LoVo (cell line): ENCODE measurements around the gene ELP5.

Experiments used
- DNase-seq: peaks from one replicate; pipeline ENCODE4 v3.0.0-alpha.2; 2016; ENCODE audit warnings: low spot score

Gene ELP5

GRCh38 chr17:7285679-7286078 lies 33.7 kb downstream of the ELP5 start:
- no peak for DNase-seq

GRCh38 chr17:7289256-7290032 lies 37.4 kb downstream of the ELP5 start:
- no peak for DNase-seq

DNA sequence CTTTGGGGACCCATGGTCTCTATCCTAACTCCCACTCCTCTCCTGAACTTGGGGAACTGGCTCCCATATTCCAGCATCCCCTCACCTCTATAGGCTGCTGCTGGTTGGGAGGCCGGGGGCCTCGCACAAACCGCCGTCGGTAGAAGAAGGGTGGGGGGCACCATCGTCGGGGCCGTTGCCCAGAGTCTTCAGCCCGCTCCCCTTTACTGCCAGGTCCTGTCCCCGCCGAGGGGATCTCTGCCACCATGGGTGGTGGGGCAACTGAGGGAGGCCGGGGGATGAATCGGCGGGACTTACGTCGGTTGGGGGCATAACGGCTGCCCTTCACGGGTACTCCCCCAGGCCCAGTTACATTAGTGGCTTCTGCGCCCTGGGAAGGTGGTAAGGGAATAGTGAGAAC lies 38.2 kb downstream of the ELP5 start:
- DNase-seq: no peak

DNA sequence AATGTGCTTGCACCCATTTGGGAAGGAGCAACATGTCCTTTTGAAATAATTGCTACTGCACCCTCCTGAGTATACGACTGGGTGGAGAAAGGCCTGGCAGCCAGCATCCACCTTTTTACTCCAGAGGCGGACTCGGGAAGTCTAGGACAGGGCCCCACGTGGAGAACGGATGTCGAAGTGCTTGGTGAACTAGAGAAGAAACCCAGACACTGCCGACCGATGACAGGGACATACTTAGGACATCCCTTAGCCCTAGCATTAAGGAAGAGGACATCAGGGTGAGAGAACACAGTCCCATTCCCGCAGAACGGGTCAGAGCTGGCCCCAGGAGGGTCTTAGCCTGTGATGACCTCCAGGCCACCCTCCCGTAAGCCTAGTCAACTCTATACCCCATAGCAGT lies 38.7 kb downstream of the ELP5 start:
- DNase-seq: no peak

GRCh38 chr17:7292194-7292593 lies 40.2 kb downstream of the ELP5 start:
- no peak for DNase-seq

DNA sequence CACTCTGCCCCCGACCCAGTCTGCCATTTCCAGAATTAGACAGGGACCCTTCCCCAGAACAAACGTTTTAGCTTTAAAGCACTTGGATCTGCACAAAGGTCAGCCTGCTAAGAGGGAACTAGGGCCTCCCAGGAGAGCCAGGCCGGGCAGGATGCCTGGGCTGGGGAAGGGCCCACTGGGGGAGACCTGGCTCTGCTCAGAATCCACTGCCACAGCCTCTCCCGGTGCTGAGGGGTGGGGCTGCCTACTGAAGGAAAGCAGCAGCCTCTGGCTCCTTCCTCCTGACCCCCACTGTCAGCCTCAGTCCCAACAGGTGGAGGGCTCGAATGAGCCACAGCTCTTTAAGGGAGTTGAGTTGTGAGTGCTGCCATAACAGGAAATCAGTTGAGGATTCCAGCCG lies 40.7 kb downstream of the ELP5 start:
- no peak for DNase-seq

GRCh38 chr17:7293159-7293558 lies 41.1 kb downstream of the ELP5 start:
- no peak for DNase-seq

DNA sequence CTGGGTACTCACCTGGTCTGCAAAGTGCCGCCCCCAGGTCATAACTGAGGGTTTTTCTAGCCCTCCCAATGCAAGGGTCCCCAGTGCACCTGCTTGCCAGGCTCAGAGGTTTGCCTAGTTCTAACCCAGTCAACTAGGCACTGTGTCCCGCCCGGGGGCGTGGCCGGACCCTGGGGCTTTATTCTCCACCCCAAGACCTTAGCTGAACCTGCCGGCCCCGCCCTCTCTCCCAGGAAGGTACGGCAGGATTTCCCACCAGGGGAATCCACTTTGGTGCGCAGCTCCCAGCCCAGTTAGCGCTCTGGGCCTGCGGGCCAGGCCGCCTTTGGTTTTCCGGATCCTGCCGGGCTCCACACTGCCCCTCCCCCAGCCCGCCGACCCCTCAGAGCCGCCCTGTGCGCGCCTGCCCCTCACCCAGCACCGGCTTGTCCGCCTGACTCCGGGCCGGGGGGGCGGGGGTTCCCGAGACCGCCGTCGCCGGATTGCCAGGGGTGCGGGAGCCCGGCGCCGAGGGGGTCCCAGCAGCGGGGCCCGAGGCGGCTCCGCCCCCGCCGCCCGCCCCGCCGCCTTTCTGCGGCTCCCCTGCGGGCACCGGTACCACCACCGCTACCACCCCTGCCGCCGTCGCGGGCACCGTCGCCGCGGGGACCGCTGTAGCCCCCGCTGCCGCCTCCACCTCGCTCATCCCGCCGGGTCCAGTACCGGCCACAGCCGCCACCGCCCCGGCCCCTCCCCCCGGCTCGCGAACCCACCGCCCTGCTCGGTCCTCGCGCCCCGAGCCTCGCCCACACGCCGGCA lies 42.0 kb downstream of the ELP5 start:
- peak; percentile 50 for DNase-seq

DNA sequence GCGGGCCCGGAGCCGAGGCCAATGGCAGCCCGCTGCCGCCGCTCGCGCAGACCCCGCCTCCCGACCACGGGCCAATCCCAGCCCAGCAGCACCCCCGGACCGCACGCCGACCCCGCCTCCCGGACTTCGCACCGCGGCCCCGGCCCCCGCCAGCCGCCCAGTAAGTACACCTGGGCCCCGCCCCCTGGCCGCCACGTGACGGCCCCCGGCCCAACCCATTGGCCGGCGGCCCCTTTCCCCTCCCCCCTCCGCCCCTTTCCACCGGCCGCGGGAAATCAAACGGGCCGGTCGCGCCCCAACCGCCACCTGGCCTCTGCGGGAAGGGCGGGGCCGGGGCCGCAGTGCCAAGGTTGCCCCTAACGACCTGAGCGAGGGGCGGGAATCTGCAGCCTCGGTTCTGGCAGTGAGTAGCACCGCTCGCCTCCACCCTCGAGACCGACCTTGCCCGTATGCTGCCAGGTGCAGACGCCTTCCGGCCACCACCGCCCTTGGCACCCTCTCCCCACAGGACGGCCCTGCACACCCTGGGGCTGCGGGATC lies 42.7 kb downstream of the ELP5 start, which contains the start of gene YBX2:
YBX2 (minus strand) TSS at position 26 of the 540 bp plus-strand sequence. CDS start 139 bp downstream, outside the sequence.
- DNase-seq: peak; percentile 86

DNA sequence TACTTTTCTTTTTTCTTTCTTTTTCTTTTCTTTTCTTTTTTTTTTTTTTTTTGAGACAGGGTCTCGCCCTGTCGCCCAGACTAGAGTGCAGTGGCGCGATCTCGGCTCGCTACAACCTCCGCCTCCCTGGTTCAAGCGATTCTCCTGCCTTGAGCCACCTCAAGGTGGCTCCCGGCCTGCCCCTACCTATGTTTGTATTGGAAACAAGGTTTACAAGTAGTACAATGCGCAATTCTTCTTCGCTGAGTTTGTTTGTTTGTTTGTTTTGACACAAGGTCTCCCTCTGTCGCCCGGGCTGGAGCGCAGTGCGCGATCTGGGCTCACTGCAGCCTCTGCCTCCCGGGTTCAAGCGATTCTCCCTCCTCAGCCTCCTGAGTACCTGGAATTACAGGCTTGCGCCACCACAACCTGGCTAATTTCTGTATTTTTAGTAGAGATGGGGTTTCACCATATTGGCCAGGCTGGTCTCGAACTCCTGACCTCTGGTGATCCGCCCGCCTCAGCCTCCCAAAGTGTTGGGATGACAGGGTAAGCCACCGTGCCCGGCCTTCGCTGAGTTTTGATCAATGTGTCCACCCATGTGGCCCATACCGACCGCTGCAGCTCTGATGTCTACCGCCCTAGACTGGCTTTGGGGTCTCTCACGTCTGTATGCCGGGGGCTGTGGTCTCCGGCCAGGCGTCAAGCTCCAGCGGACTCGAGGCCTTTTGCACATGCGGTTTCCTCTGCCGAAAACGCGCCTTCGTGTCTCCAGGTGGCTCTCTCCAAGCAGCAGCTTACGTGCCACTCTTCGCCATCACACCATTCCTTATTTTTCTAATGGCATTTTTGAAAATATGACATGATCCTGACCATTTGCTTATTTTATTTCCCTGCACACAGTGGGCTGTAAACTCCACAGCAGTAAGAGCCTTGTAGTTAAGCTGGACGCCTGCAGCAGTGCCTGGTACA lies 43.5 kb downstream of the ELP5 start:
- no peak for DNase-seq

DNA sequence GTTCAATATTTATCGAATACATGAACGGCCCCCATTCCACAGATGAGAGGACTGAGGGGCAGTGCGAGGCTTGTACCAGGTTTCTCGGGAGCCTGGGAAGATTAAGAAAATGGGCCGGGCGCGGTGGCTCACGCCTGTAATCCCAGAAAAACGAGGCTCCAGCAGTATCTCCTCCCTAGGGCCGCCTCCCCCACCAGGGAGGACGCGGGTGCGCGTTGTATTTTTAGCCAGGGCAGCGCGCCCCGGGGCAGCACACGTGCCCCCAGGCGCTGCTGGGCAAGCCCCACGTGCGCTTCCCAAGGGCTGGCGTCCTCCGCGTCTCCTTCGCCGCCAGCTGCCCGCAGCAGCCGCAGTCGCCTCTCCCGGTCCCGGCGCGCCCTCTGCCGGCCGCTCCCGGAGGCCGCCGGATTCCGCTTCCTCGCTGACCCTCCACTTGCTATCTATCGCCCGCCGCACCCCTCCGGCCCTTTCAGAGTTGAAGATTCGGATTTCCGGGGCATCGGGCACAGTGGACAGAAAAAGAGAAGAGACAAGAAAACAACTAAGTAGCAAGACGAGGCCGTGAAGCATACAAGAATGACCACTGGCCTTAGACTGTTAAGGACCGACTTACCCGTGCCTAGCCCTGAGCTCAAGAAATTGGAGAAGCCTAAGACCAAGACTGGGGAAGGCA lies 44.3 kb downstream of the ELP5 start:
- DNase-seq: peak; percentile 89

GRCh38 chr17:7304179-7304578 lies 52.2 kb downstream of the ELP5 start:
- DNase-seq: no peak

- DNase-seq: peak; percentile 100
Observed at GRCh38 chr17:7306911-7307685, 55.1 kb downstream of the ELP5 start, which contains the start of gene EIF5A. EIF5A (plus strand) TSS chr17:7307628; CDS start chr17:7309636, 2,008 bp downstream.

DNA sequence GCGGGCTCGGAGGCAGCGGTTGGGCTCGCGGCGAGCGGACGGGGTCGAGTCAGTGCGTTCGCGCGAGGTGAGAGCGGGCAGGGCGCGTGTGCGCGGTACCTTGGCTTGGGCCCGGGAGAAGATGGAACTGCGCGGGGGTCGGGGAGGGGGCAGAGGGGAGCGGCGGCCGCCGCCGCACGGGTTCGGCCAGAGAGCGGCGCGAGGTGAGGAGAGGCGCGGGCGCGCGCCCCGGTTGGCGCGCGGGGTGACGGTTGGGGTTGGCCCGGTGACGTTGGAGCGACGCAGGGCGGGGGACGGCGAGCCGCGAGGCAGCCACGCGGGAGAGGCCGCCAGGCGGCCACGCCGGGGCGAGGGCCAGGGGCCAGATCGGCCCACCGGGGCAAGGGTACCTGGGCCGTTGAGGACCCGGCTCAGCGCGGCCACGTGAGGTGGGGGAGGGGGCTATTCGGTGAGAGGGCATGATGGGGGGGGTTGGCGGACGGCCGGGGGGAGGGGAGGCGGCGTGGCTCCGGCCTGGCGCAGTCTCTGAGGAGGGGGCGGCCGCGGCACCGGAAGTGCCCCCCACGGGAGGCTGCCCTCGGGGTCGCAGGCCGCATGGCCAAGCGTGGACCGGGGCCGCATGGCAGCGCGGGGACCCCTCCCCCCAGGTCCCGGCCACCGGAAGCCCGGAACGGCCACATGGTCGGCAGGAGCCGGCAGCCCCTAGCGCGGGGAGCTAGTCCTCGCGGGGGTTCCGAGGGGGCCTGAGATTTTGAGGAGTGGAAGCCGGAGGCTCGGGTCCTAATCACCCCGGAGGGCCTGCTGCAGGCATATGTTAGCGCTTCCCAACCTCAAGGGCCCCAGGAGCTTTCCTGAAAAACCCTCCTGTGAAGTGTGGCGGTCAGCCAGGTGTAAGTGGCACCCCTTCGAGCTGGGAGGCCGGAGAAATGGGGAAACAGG lies 55.9 kb downstream of the ELP5 start:
- no peak for DNase-seq

- DNase-seq: peak; percentile 82
Observed at GRCh38 chr17:7308625-7309433, 56.8 kb downstream of the ELP5 start.
